Renal cortical epithelial cell (primary cell): ENCODE data around the gene SCOC. TPM values are rescaled to one million over a fixed set of nuclear protein-coding genes. Genes with fewer than 3 reads are reported as not detected.

ENCODE experiments used
- total RNA-seq: library from RNA; depleted of rRNA; stranded (reverse); fragments of >200 nt; gene quantifications from 2 replicates; pipeline ENCODE4 v1.2.3, GENCODE V29; 2014

Gene SCOC
- total RNA-seq, 1 donor from 2014 or later = 121 TPM

Other genes with a start within 250 kb of the SCOC start
- 0.17 and 2.0 TPM in 2 replicates for gene MAML3, start 219.5 kb upstream of the SCOC start, total RNA-seq
- gene CLGN, start 54.0 kb downstream of the SCOC start, total RNA-seq = 2.0 and 4.7 TPM in 2 replicates
- not detected in 2 replicates for gene MGAT4D, start 124.6 kb downstream of the SCOC start, total RNA-seq
- 52.8 and 62.6 TPM in 2 replicates for gene ELMOD2, start 150.5 kb downstream of the SCOC start, total RNA-seq
- gene UCP1, start 195.3 kb downstream of the SCOC start, total RNA-seq = not detected in 2 replicates